IPS DF 4.7 (cell line): ENCODE results near the gene PRICKLE4.

ENCODE experiments used
- DNase-seq: peaks from one replicate; pipeline ENCODE4 v3.0.0-alpha.2; 2013; ENCODE audit warnings: low spot score; ENCODE audit errors: extremely low read depth

PRICKLE4 gene

GRCh38 chr6:41771058-41771983 lies 9.3 kb upstream of the PRICKLE4 start:
- no peak for DNase-seq

GRCh38 chr6:41774841-41775240 lies 5.7 kb upstream of the PRICKLE4 start:
- no peak for DNase-seq

GRCh38 chr6:41775293-41775882 lies 5.2 kb upstream of the PRICKLE4 start:
- no peak for DNase-seq

- no peak for DNase-seq
Observed at GRCh38 chr6:41777551-41778285, 2.9 kb upstream of the PRICKLE4 start.

- no peak for DNase-seq
Observed at GRCh38 chr6:41778895-41779294, 1.7 kb upstream of the PRICKLE4 start.

GRCh38 chr6:41779336-41779735 lies 1.2 kb upstream of the PRICKLE4 start:
- no peak for DNase-seq

GRCh38 chr6:41779788-41780550 lies 613 bp upstream of the PRICKLE4 start, which contains the start of gene FRS3:
TSS of gene FRS3 (minus strand) at chr6:41779900. CDS start at chr6:41776987, 2,913 bp downstream.
- DNase-seq, result no peak

- no peak for DNase-seq
Observed at GRCh38 chr6:41781366-41781730, 766 bp downstream of the PRICKLE4 start.

GRCh38 chr6:41783106-41783780 lies 2.7 kb downstream of the PRICKLE4 start:
- DNase-seq, result no peak

GRCh38 chr6:41784581-41785171 lies 4.1 kb downstream of the PRICKLE4 start:
- no peak for DNase-seq

- no peak for DNase-seq
Observed at GRCh38 chr6:41785254-41785653, 4.7 kb downstream of the PRICKLE4 start.

GRCh38 chr6:41785689-41786450 lies 5.3 kb downstream of the PRICKLE4 start:
- no peak for DNase-seq

GRCh38 chr6:41786451-41787218 lies 6.1 kb downstream of the PRICKLE4 start:
- DNase-seq, result no peak

- DNase-seq, result no peak
Observed at GRCh38 chr6:41787219-41787917, 6.8 kb downstream of the PRICKLE4 start, which contains the start of gene TOMM6. TSS of gene TOMM6 (plus strand) at chr6:41787694. CDS start at chr6:41787698, 4 bp downstream.

GRCh38 chr6:41789390-41789724 lies 8.8 kb downstream of the PRICKLE4 start:
- no peak for DNase-seq

- DNase-seq, result no peak
Observed at GRCh38 chr6:41790045-41790444, 9.5 kb downstream of the PRICKLE4 start.

GRCh38 chr6:41791305-41791704 lies 10.7 kb downstream of the PRICKLE4 start:
- DNase-seq, result no peak

GRCh38 chr6:41791984-41792383 lies 11.4 kb downstream of the PRICKLE4 start:
- DNase-seq, result no peak
